AG04449 (cell line): ENCODE results near the gene BTBD7.

Experiments used
- CTCF ChIA-PET: fragments of 350-600 bp; formaldehyde crosslinking; extraction: SDS; loops from one replicate; lab custom pipeline; 2021; ENCODE audit warnings: antibody characterized with exemption; lab: Yijun Ruan, JAX
- POLR2A ChIA-PET: fragments of 400-600, 350-600 bp; formaldehyde crosslinking; extraction: SDS; loops from one replicate; lab custom pipeline; 2020; ENCODE audit warnings: antibody characterized with exemption, inconsistent platforms; lab: Yijun Ruan, JAX
- DNase-seq: peaks from one replicate; pipeline ENCODE4 v3.0.0-alpha.2; 2010; ENCODE audit warnings: low read depth, low spot score
- H3K4me3 ChIP-seq: 2 replicates; pipeline ENCODE4 v1.5.1; 2011; ENCODE audit warnings: low read depth, mild to moderate bottlenecking, control low read depth, low read length
- CTCF ChIP-seq: IDR thresholded peaks from one replicate; pipeline ENCODE4 v1.5.1; 2011; ENCODE audit warnings: mild to moderate bottlenecking, moderate library complexity, low read length, control low read depth, inconsistent platforms; ENCODE audit not compliant: insufficient read depth; ENCODE audit errors: missing control alignments

BTBD7 gene

GRCh38 chr14:93219103-93219726 lies 113.6 kb downstream of the BTBD7 start:
- peak; percentile 59 for TF ChIP-seq CTCF
- POLR2A ChIA-PET = interaction anchor here (0.7 kb wide), 1 partner anchor 8 kb away, joined by 6 read pairs; no protein-coding TSS in a partner anchor
- no peak for DNase-seq
- H3K4me3 ChIP-seq = no peak overlapping the region
- CTCF ChIA-PET = interaction anchor here (1.0 to 2.8 kb wide), 9 partner anchors 10 to 325 kb away, joined by 3 to 13 read pairs (median 5); partner anchors contain the start of genes GON7, LYSET, MOAP1 and UBR7

GRCh38 chr14:93214598-93214997 lies 118.2 kb downstream of the BTBD7 start:
- no peak for DNase-seq
- ChIA-PET POLR2A (no interaction called here), CTCF (no interaction called here)
- no peak overlapping the region for H3K4me3 ChIP-seq
- TF ChIP-seq CTCF = no peak

- POLR2A ChIA-PET = no interaction called here
- CTCF ChIA-PET = no interaction called here
Observed at GRCh38 chr14:93212432-93212831, 120.4 kb downstream of the BTBD7 start.

GRCh38 chr14:93207468-93208308 lies 125.1 kb downstream of the BTBD7 start:
- peak overlapping the region; percentile 92 for H3K4me3 ChIP-seq
- ChIA-PET CTCF (interaction anchor here (0.6 to 3.7 kb wide), 26 partner anchors 9 to 413 kb away, joined by 3 to 27 read pairs (median 4); partner anchors contain the start of genes LYSET and MOAP1), POLR2A (interaction anchor here (2.1 kb wide), 1 partner anchor 23 kb away, joined by 7 read pairs; the partner anchor contains the start of genes LYSET and MOAP1)
- peak; percentile 69 for TF ChIP-seq CTCF
- DNase-seq = no peak

More at GRCh38 chr14:93212432-93212831, 120.4 kb downstream of the BTBD7 start:
- DNase-seq = no peak
- no peak overlapping the region for H3K4me3 ChIP-seq
- no peak for TF ChIP-seq CTCF

- ChIA-PET POLR2A (interaction anchor here (2.1 kb wide), 1 partner anchor 22 kb away, joined by 7 read pairs; the partner anchor contains the start of genes LYSET and MOAP1), CTCF (interaction anchor here (0.8 to 3.7 kb wide), 23 partner anchors 8 to 414 kb away, joined by 3 to 27 read pairs (median 4); partner anchors contain the start of genes LYSET and MOAP1)
- peak; percentile 45 for TF ChIP-seq CTCF
- DNase-seq = peak; percentile 75
- H3K4me3 ChIP-seq = peak within 1 kb of the TSS; percentile 92
Observed at GRCh38 chr14:93206793-93207467, 125.9 kb downstream of the BTBD7 start, which contains the start of the genes GON7 and UBR7. Gene GON7, minus strand, starts transcription at chr14:93207065. Its CDS starts 28 bp downstream, at chr14:93207037. Gene UBR7, plus strand, starts transcription at chr14:93207256. Its CDS starts 36 bp downstream, at chr14:93207292.
